ENCODE measurements around the gene TMEM238.
"Not testable (repeated sequence)": the region's sequence is repeated elsewhere in the genome, so short reads cannot be mapped to it uniquely, and the experiment has no call there.

TMEM238 gene

DNA sequence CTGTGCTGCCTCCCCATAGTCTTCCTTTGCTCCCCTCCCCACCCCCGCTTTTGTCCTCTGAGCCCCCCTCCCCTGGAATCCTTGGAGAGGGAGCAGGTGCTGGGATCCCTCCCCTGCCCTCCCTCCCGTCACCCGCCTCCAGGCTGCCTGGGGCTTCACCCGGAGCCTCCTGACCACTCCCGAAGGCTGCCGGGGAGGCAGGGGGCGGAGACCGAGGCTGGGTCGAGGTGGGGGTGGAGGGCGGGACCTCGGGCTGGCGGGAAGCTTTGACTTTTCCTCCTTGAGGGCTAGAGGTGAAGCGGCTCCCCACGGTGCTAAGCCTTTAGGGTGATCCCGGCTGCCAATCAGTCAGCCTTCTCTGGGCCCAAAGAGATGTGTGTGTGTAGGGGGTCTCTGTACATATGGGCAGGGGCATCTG lies 42.9 kb downstream of the TMEM238 start:
- peak overlapping the region; percentile 97 for H3K27ac ChIP-seq
- TF ChIP-seq CTCF (IDR thresholded peaks at IDR 0.05) = no peak
- no peak for TF ChIP-seq ZFX (IDR thresholded peaks at IDR 0.05; ENCODE audit: borderline replicate concordance)

DNA sequence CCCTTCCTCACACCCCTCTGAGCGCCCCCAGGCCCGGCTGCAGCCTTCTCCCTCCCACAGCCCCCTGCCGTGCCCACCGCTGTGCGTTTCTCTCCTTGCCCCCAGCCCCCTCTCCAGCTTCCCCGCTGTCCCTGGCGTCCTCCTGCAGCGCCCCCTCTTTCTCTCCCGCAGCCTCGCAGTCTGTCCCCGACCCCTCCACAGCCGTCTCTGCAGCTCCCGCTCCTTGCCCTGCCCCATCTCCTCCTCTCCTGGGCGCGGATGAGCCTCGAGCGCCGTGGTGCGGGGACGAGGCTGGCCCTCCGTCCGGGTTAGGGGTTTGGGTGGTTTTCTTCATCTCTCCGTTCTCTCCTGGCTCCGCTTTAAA lies 43.3 kb downstream of the TMEM238 start:
- H3K27ac ChIP-seq = peak overlapping the region; percentile 97
- TF ChIP-seq CTCF (IDR thresholded peaks at IDR 0.05) (no peak), ZFX (IDR thresholded peaks at IDR 0.05; ENCODE audit: borderline replicate concordance) (no peak)

- TF ChIP-seq CTCF (IDR thresholded peaks at IDR 0.05) (no peak), ZFX (IDR thresholded peaks at IDR 0.05; ENCODE audit: borderline replicate concordance) (no peak)
- H3K27ac ChIP-seq = peak overlapping the region; percentile 97
Observed at GRCh38 chr19:55339889-55340783, 44.0 kb downstream of the TMEM238 start.

DNA sequence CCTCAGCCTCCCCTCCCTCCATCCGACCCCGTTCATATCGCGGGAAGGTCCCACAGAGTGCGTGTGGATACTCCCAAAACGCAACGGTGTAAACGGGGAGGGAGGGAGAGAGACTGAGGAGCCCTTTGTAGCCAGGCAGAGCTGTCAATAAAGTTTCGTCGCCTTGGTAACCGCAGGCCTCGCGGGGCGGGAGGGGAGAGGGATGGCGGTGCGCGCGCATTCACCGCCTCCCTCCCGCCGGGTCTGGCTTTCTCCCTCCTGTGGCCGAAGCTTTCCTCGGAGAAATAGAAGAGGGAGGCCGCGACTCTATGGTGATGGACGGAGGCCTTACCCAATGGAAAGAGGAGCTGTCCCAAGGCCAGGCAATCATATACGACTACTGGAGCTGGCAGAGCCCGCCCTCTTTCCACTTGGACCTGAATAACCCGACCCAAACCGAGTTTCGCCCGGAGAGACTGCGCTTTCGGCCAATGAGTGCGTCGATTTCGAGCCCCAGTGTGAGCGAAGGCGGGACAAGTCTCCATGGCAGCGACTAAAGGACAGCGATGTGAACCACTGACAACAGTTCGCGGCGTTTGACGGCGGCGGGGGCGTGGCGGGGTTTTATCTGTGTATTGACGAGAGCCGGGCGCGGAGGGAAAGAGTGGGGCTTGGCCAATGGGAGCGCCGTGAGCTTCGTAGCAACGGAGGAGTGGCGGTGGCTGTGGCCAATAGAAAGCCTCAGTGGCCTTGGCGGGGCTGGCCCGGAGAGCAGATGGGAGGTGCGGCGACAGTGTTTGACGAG lies 44.8 kb downstream of the TMEM238 start, which contains the start of gene KMT5C:
Gene KMT5C (plus strand): TSS at position 772 of the 784 bp plus-strand sequence. CDS start 2,061 bp downstream, outside the sequence.
- TF ChIP-seq CTCF (IDR thresholded peaks at IDR 0.05) (peak; percentile 34; the same call in 1 of the 2 replicates), ZFX (IDR thresholded peaks at IDR 0.05; ENCODE audit: borderline replicate concordance) (no peak)
- H3K27ac ChIP-seq = peak within 1 kb of the TSS; percentile 97

- TF ChIP-seq CTCF (IDR thresholded peaks at IDR 0.05) = no peak
- H3K27ac ChIP-seq = no peak overlapping the region
Observed at GRCh38 chr19:55336101-55336500, 48.0 kb downstream of the TMEM238 start.

DNA sequence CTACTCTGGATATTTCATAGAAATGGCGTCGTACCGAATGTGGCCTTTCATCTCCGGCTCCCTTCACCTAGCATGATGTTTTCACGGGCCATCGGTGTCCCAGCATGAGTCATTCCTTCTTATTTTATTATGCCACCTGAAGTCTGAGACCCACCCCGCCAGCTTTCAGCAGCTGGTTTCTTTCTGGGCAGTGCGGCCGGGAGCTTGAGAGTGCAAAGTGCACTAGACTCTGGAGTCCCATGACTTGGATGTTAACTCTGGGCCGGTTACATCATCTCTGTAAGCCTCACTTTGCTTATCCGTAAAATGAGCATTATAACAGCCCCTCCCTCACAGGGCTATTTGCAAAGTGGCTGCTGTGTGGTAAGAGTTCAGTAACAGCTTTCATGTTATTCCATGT lies 50.2 kb downstream of the TMEM238 start:
- H3K27ac ChIP-seq = no peak overlapping the region
- TF ChIP-seq CTCF (IDR thresholded peaks at IDR 0.05) = no peak
- no peak for TF ChIP-seq ZFX (IDR thresholded peaks at IDR 0.05; ENCODE audit: borderline replicate concordance)

- H3K27ac ChIP-seq = not testable (repeated sequence)
Observed at GRCh38 chr19:55329791-55330190, 54.3 kb downstream of the TMEM238 start.
